Measurements from ENCODE around the gene DSCAML1.

GRCh38 chr11:117735350-117735977 lies 61.6 kb downstream of the DSCAML1 start:
- TF ChIP-seq CTCF (IDR thresholded peaks at IDR 0.05): no peak
- no peak for TF ChIP-seq POLR2A (IDR thresholded peaks at IDR 0.05)
- TF ChIP-seq POLR2AphosphoS5 (IDR thresholded peaks at IDR 0.05): no peak

Measured in upper lobe of left lung (tissue), 4 donors.